ENCODE measurements around the gene INTS13. TPM values are rescaled to one million over a fixed set of nuclear protein-coding genes. Genes with fewer than 3 reads are reported as not detected.
A peak's percentile ranks its signal among the peaks of the same experiment; 100 is the strongest.

The INTS13 gene
- polyA plus RNA-seq, 1 donor (not counting 4 experiments of a cell fraction or from before 2014, with no cell fraction given) = 38.7 TPM

- FAIRE-seq = no peak
- Histone ChIP-seq H3K9me1 (ENCODE audit: control insufficient read depth, extremely low read depth, insufficient read depth, low read length) (no peaks in the 10 kb centered on the region), H3K4me1 (ENCODE audit: control insufficient read depth, extremely low read depth, insufficient read depth, low read length) (peaks cover 17% of the 10 kb centered on the region), H4K20me1 (ENCODE audit: control insufficient read depth, extremely low read depth, insufficient read depth, low read length) (no peaks in the 10 kb centered on the region), H3K9me3 (ENCODE audit: control insufficient read depth, low read depth, low read length) (no peaks in the 10 kb centered on the region), H3K36me3 (ENCODE audit: control insufficient read depth in 2 of 2, extremely low read depth in 1 of 2, insufficient read depth in 2 of 2, low read length in 2 of 2) (peaks cover 2 to 6% of the 10 kb centered on the region in 2 experiments), H3K27me3 (ENCODE audit: control insufficient read depth, extremely low read depth, insufficient read depth, low read length) (no peaks in the 10 kb centered on the region), H3K9ac (ENCODE audit: control insufficient read depth, extremely low read depth, insufficient read depth, low read length) (peak overlapping the region; percentile 97), H3K79me2 (ENCODE audit: control insufficient read depth, insufficient read depth, low read length) (peaks cover 91% of the 10 kb centered on the region), H3K4me2 (ENCODE audit: control insufficient read depth, extremely low read depth, insufficient read depth, low read depth, low read length) (peak overlapping the region; percentile 90), H3K27ac (ENCODE audit: control insufficient read depth, insufficient read depth, low read length) (peak overlapping the region; percentile 93), H2AFZ (ENCODE audit: control insufficient read depth, low read length) (no peak overlapping the region), H3K4me3 (ENCODE audit: control insufficient read depth in 2 of 3, extremely low read depth in 1 of 3, insufficient read depth in 2 of 3, low read depth in 1 of 3, low read length in 3 of 3) (peak overlapping the region; percentile 96 to 100 (median 97))
- dilution Hi-C loops (cut with MboI; ENCODE audit: extremely low pct_ligation_motif_present, low sequenced_read_pairs) = no loop called here
- TF ChIP-seq EZH2 (IDR thresholded peaks at IDR 0.05; ENCODE audit: low read length) (no peak), CTCF (optimal IDR thresholded peaks at IDR 0.05 in 1 of 3, IDR thresholded peaks at IDR 0.05 in 1 of 3, conservative IDR thresholded peaks at IDR 0.05 in 1 of 3; ENCODE audit: extremely low read depth in 1 of 3, insufficient read depth in 2 of 3, low read length in 3 of 3) (no peak)
- no peak for DNase-seq (ENCODE audit: low read depth, low spot score)
These were observed 1.5 kb upstream of the INTS13 start for GRCh38 chr12:26939192-26939832.

GRCh38 chr12:26938701-26939062 is 901 bp upstream of the INTS13 start:
- TF ChIP-seq CTCF (optimal IDR thresholded peaks at IDR 0.05 in 1 of 3, IDR thresholded peaks at IDR 0.05 in 1 of 3, conservative IDR thresholded peaks at IDR 0.05 in 1 of 3; ENCODE audit: extremely low read depth in 1 of 3, insufficient read depth in 2 of 3, low read length in 3 of 3) (no peak), EZH2 (IDR thresholded peaks at IDR 0.05; ENCODE audit: low read length) (no peak)
- Histone ChIP-seq H3K9ac (ENCODE audit: control insufficient read depth, extremely low read depth, insufficient read depth, low read length) (peak overlapping the region; percentile 97), H3K4me1 (ENCODE audit: control insufficient read depth, extremely low read depth, insufficient read depth, low read length) (peaks cover 17% of the 10 kb centered on the region), H3K9me3 (ENCODE audit: control insufficient read depth, low read depth, low read length) (no peaks in the 10 kb centered on the region), H3K9me1 (ENCODE audit: control insufficient read depth, extremely low read depth, insufficient read depth, low read length) (no peaks in the 10 kb centered on the region), H3K36me3 (ENCODE audit: control insufficient read depth in 2 of 2, extremely low read depth in 1 of 2, insufficient read depth in 2 of 2, low read length in 2 of 2) (peaks cover 2 to 6% of the 10 kb centered on the region in 2 experiments), H3K4me3 (ENCODE audit: control insufficient read depth in 2 of 3, extremely low read depth in 1 of 3, insufficient read depth in 2 of 3, low read depth in 1 of 3, low read length in 3 of 3) (peak overlapping the region; percentile 96 to 100 (median 97)), H3K27me3 (ENCODE audit: control insufficient read depth, extremely low read depth, insufficient read depth, low read length) (no peaks in the 10 kb centered on the region), H3K79me2 (ENCODE audit: control insufficient read depth, insufficient read depth, low read length) (peaks cover 85% of the 10 kb centered on the region), H4K20me1 (ENCODE audit: control insufficient read depth, extremely low read depth, insufficient read depth, low read length) (no peaks in the 10 kb centered on the region), H3K27ac (ENCODE audit: control insufficient read depth, insufficient read depth, low read length) (peak overlapping the region; percentile 93), H3K4me2 (ENCODE audit: control insufficient read depth, extremely low read depth, insufficient read depth, low read depth, low read length) (peak overlapping the region; percentile 90), H2AFZ (ENCODE audit: control insufficient read depth, low read length) (peak overlapping the region; percentile 97)
- dilution Hi-C loops (cut with MboI; ENCODE audit: extremely low pct_ligation_motif_present, low sequenced_read_pairs) = no loop called here
- DNase-seq (ENCODE audit: low read depth, low spot score) = no peak
- no peak for FAIRE-seq

All from keratinocyte (primary cell).